Mesenchymal stem cell (in vitro differentiated cells and primary cell): ENCODE data around the gene ENDOD1.
"Not testable (repeated sequence)": the region's sequence is repeated elsewhere in the genome, so short reads cannot be mapped to it uniquely, and the experiment has no call there.

Source experiments
- DNase-seq: peaks from one replicate; pipeline ENCODE4 v3.0.0-alpha.2; 2013
- H2AFZ ChIP-seq: one replicate; pipeline ENCODE4 v1.6.1; 2013; ENCODE audit warnings: low read depth, mild to moderate bottlenecking, control low read depth, inconsistent platforms, low read length, moderate library complexity
- H2AK5ac ChIP-seq: 2 replicates; pipeline ENCODE4 v1.6.1; 2013; ENCODE audit warnings: low read length, moderate library complexity, mild to moderate bottlenecking, inconsistent platforms; ENCODE audit not compliant: severe bottlenecking
- H2BK120ac ChIP-seq: one replicate; pipeline ENCODE4 v1.6.1; 2013; ENCODE audit warnings: low read depth, mild to moderate bottlenecking, inconsistent platforms, low read length, moderate library complexity
- H2BK12ac ChIP-seq, 2 experiments: one replicate each; pipeline ENCODE4 v1.6.1; 2013; ENCODE audit warnings: inconsistent platforms in 2 of 2, low read length in 2 of 2, mild to moderate bottlenecking in 2 of 2, moderate library complexity in 2 of 2, control low read depth in 1 of 2
- H2BK15ac ChIP-seq: one replicate; pipeline ENCODE4 v1.6.1; 2013; ENCODE audit warnings: mild to moderate bottlenecking, low read depth, inconsistent platforms; ENCODE audit not compliant: poor library complexity, severe bottlenecking
- H2BK5ac ChIP-seq: 2 replicates; pipeline ENCODE4 v1.6.1; 2013; ENCODE audit warnings: low read depth, mild to moderate bottlenecking, low read length, control low read depth, inconsistent platforms; ENCODE audit not compliant: poor library complexity, severe bottlenecking
- H3K14ac ChIP-seq, 2 experiments: one replicate each; pipeline ENCODE4 v1.6.1; 2013; ENCODE audit warnings: inconsistent platforms in 2 of 2, low read length in 2 of 2, control low read depth in 1 of 2, mild to moderate bottlenecking in 1 of 2, moderate library complexity in 1 of 2
- H3K18ac ChIP-seq, 2 experiments: one replicate each; pipeline ENCODE4 v1.6.1; 2013; ENCODE audit warnings: inconsistent platforms in 2 of 2, low read length in 2 of 2, control low read depth in 1 of 2, low read depth in 1 of 2, mild to moderate bottlenecking in 1 of 2
- H3K23ac ChIP-seq, 2 experiments: one replicate each; pipeline ENCODE4 v1.6.1; 2013; ENCODE audit warnings: inconsistent platforms in 2 of 2, low read length in 2 of 2, mild to moderate bottlenecking in 2 of 2, moderate library complexity in 2 of 2, control low read depth in 1 of 2
- H3K27ac ChIP-seq: 2 replicates; pipeline ENCODE4 v1.5.1; 2013; ENCODE audit warnings: mild to moderate bottlenecking, moderate library complexity, low read length, control low read depth, inconsistent platforms; ENCODE audit not compliant: poor library complexity, severe bottlenecking
- H3K27me3 ChIP-seq, 2 experiments: 2 replicates each; pipeline versions ENCODE4 v1.6.1 to v1.7.0; 2013; ENCODE audit warnings: low read length in 2 of 2, mild to moderate bottlenecking in 2 of 2, moderate library complexity in 2 of 2, control low read depth in 1 of 2, inconsistent platforms in 1 of 2; ENCODE audit not compliant: control insufficient read depth in 1 of 2, insufficient read depth in 1 of 2
- H3K36me3 ChIP-seq, 2 experiments: 2 replicates each; pipeline versions ENCODE4 v1.6.1 to v1.7.0; 2013; ENCODE audit warnings: low read length in 2 of 2, control low read depth in 1 of 2, inconsistent platforms in 1 of 2, low read depth in 1 of 2, mild to moderate bottlenecking in 1 of 2; ENCODE audit not compliant: insufficient read depth in 2 of 2, control insufficient read depth in 1 of 2
- H3K4ac ChIP-seq, 2 experiments: one replicate each; pipeline ENCODE4 v1.6.1; 2013; ENCODE audit warnings: inconsistent platforms in 2 of 2, low read length in 2 of 2, mild to moderate bottlenecking in 2 of 2, moderate library complexity in 2 of 2, control low read depth in 1 of 2, low read depth in 1 of 2
- H3K4me1 ChIP-seq: 2 replicates; pipeline ENCODE4 v1.6.1; 2013; ENCODE audit warnings: low read depth, low read length, control low read depth; ENCODE audit not compliant: control insufficient read depth, insufficient read depth
- H3K4me2 ChIP-seq: 2 replicates; pipeline ENCODE4 v1.6.1; 2013; ENCODE audit warnings: low read length, mild to moderate bottlenecking, inconsistent platforms; ENCODE audit not compliant: poor library complexity, severe bottlenecking
- H3K4me3 ChIP-seq, 2 experiments: 2 replicates each; pipeline versions ENCODE4 v1.5.1 to v1.7.0; 2013; ENCODE audit warnings: low read length in 2 of 2, mild to moderate bottlenecking in 2 of 2, control low read depth in 1 of 2, low read depth in 1 of 2; ENCODE audit not compliant: insufficient read depth in 1 of 2
- H3K79me1 ChIP-seq: replicated peaks from 2 replicates; pipeline ENCODE4 v1.6.1; 2013; ENCODE audit warnings: mild to moderate bottlenecking, control low read depth, low read length, inconsistent platforms; ENCODE audit not compliant: poor library complexity, severe bottlenecking
- H3K9ac ChIP-seq: 2 replicates; pipeline ENCODE4 v1.7.0; 2013; ENCODE audit warnings: mild to moderate bottlenecking, low read length, moderate library complexity
- H3K9me3 ChIP-seq: 2 replicates; pipeline ENCODE4 v1.7.0; 2013; ENCODE audit warnings: mild to moderate bottlenecking, low read length; ENCODE audit not compliant: control insufficient read depth
- H4K8ac ChIP-seq: one replicate; pipeline ENCODE4 v1.6.1; 2013; ENCODE audit warnings: inconsistent platforms, mild to moderate bottlenecking, low read length, moderate library complexity
- H4K91ac ChIP-seq: one replicate; pipeline ENCODE4 v1.6.1; 2013; ENCODE audit warnings: mild to moderate bottlenecking, low read length, inconsistent platforms
- WGBS: methylation state at CpG from one replicate; pipeline ENCODE4 v1.1.7; 2013; ENCODE audit warnings: mixed read lengths; 5-methylcytosine and 5-hydroxymethylcytosine counted together

ENDOD1 gene

DNA sequence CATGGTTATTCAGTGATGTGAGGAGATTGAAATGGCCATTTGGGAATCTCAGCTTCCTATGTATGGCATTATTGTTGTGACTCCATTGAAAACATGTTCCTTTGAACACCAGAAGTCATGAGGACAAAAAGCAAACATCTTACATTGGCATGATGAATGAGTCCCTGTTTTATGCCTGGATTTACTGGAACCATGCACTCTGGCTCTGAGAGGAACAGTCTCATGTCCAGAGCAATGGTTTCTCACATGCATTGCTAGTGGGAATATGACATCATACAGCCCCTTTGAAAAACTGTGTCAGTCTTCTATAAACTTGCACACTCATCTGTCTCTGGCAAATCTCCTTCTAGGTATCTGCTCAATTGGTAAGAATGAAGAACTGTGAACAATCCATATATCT lies 43.8 kb upstream of the ENDOD1 start:
- H3K36me3 ChIP-seq: no peaks in the 10 kb centered on the region
- H3K27ac ChIP-seq: no peak overlapping the region
- H2BK5ac ChIP-seq: no peak overlapping the region
- no peaks in the 10 kb centered on the region for H3K9me3 ChIP-seq
- no peak overlapping the region for H3K4me3 ChIP-seq
- no peak overlapping the region for H3K18ac ChIP-seq
- H4K91ac ChIP-seq: no peak overlapping the region
- no peak overlapping the region for H4K8ac ChIP-seq
- DNase-seq: no peak
- H3K79me1 ChIP-seq: no peaks in the 10 kb centered on the region
- H2BK15ac ChIP-seq: no peak overlapping the region
- H3K9ac ChIP-seq: no peak overlapping the region
- no peak overlapping the region for H2BK12ac ChIP-seq
- H2BK120ac ChIP-seq: no peak overlapping the region
- no peak overlapping the region for H3K4me2 ChIP-seq
- H3K27me3 ChIP-seq: peaks cover 24 to 51% of the 10 kb centered on the region in 2 experiments
- no peak overlapping the region for H3K23ac ChIP-seq
- no peak overlapping the region for H3K4ac ChIP-seq
- no peak overlapping the region for H2AK5ac ChIP-seq
- H3K4me1 ChIP-seq: no peaks in the 10 kb centered on the region
- no peak overlapping the region for H3K14ac ChIP-seq
- H2AFZ ChIP-seq: no peak overlapping the region

DNA sequence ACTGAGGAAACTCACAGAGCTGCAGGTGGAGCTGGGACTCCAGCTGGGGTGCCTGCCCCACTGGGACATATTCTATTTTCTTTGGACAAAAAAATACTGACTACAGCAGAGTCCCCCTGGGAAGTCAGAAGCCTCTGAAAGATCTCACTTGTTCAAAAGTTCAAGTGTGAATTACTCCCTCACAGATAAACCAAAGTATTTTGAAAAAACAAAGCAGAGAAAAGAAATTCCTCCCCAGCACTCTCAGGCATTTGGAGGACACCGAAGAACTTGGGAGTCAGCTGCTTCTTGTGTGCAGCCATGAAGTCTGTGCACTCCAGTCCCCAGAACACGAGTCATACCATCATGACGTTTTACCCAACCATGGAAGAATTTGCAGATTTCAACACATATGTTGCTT lies 40.5 kb upstream of the ENDOD1 start, which contains the start of gene KDM4F:
Gene KDM4F (plus strand): TSS at position 301 of the 400 bp plus-strand sequence.
- not testable (repeated sequence) for H3K18ac ChIP-seq, H3K4me3 ChIP-seq, H3K4ac ChIP-seq, H2AK5ac ChIP-seq, H3K79me1 ChIP-seq, H2BK5ac ChIP-seq, H3K9me3 ChIP-seq, H2BK12ac ChIP-seq, H3K9ac ChIP-seq, H2BK120ac ChIP-seq, H3K27ac ChIP-seq, H2AFZ ChIP-seq, H3K14ac ChIP-seq, H3K4me1 ChIP-seq, H3K36me3 ChIP-seq, H3K4me2 ChIP-seq, H3K23ac ChIP-seq, DNase-seq, H4K8ac ChIP-seq, H2BK15ac ChIP-seq, H4K91ac ChIP-seq
- WGBS: 85% methylated on average over 2 of the region's 3 CpGs
- peaks cover 25 to 36% of the 10 kb centered on the region in 2 experiments for H3K27me3 ChIP-seq

GRCh38 chr11:95050595-95051202 lies 38.9 kb upstream of the ENDOD1 start:
- Histone ChIP-seq H3K14ac (no peak overlapping the region), H3K4me2 (no peak overlapping the region), H3K4me3 (no peak overlapping the region), H2BK15ac (no peak overlapping the region), H3K27me3 (peaks cover 16 to 33% of the 10 kb centered on the region in 2 experiments), H2BK12ac (no peak overlapping the region), H3K9me3 (no peaks in the 10 kb centered on the region), H3K27ac (no peak overlapping the region), H3K9ac (no peak overlapping the region), H3K18ac (no peak overlapping the region), H3K36me3 (no peaks in the 10 kb centered on the region), H3K4ac (no peak overlapping the region), H2BK120ac (no peak overlapping the region), H3K23ac (no peak overlapping the region), H4K91ac (no peak overlapping the region), H2AFZ (no peak overlapping the region), H2BK5ac (no peak overlapping the region), H3K79me1 (no peaks in the 10 kb centered on the region), H2AK5ac (no peak overlapping the region), H4K8ac (no peak overlapping the region), H3K4me1 (no peaks in the 10 kb centered on the region)
- no peak for DNase-seq
- 90% methylated on average over 22 of the region's 22 CpGs for WGBS

DNA sequence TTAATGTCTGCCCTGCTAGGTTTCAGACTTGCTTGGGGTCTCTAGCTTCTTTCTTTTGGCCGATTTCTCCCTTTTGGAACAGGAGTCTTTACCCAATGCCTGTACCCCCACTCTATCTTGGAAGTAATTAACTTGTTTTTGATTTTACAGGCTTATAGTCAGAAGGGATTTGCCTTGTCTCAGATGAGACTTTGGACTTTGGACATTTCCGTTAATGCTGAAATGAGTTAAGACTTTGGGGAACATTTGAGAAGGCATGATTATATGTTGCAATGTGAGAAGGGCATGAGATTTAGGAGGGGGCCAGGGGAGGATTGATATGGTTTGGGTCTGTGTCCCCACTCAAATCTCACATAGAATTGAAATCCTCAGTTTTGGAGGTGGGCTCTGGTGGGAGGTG lies 35.3 kb upstream of the ENDOD1 start:
- Histone ChIP-seq H3K4ac (no peak overlapping the region), H3K4me1 (peaks cover 8% of the 10 kb centered on the region), H3K36me3 (no peaks in the 10 kb centered on the region), H3K18ac (no peak overlapping the region), H3K79me1 (no peaks in the 10 kb centered on the region), H3K14ac (no peak overlapping the region), H2BK15ac (no peak overlapping the region), H2BK5ac (no peak overlapping the region), H3K9me3 (no peaks in the 10 kb centered on the region), H4K8ac (no peak overlapping the region), H3K27ac (no peak overlapping the region), H2AK5ac (no peak overlapping the region), H3K23ac (no peak overlapping the region), H3K4me3 (no peak overlapping the region), H2BK12ac (no peak overlapping the region), H4K91ac (no peak overlapping the region), H2BK120ac (no peak overlapping the region), H3K9ac (no peak overlapping the region), H2AFZ (no peak overlapping the region), H3K27me3 (peaks cover 16 to 22% of the 10 kb centered on the region in 2 experiments), H3K4me2 (no peak overlapping the region)
- DNase-seq: no peak
- whole genome bisulfite sequencing: 97% methylated on average over 1 of the region's 2 CpGs
